Upper lobe of left lung (tissue), 4 donors: Measurements from ENCODE around the gene ARIH1.

Experiments
- EP300 ChIP-seq, 4 donors: sonication (generic); formaldehyde crosslinking; IDR thresholded peaks; one replicate each; pipeline ENCODE4 v1.5.1; 2017; ENCODE audit warnings: antibody characterized with exemption in 4 of 4, control low read depth in 2 of 4
- POLR2A ChIP-seq, 4 donors: fragments of 450-650 bp; IDR thresholded peaks; one replicate each; pipeline ENCODE4 v1.5.1; 2016 to 2017; ENCODE audit warnings: antibody characterized with exemption in 4 of 4, mild to moderate bottlenecking in 2 of 4
- POLR2AphosphoS5 ChIP-seq, 2 donors: sonication (generic); formaldehyde crosslinking; IDR thresholded peaks; one replicate each; pipeline ENCODE4 v1.5.1; 2017; ENCODE audit warnings: antibody characterized with exemption in 2 of 2
- TF ChIP-seq, protein P1 (sequence below), 6 experiments: fragments of 450-650 bp in 4 of 6; fragments of 200-600 bp in 2 of 6; sonication (generic) in 2 of 6; IDR thresholded peaks; one replicate each; pipeline ENCODE4 v1.5.1; 2016 to 2019; ENCODE audit warnings: antibody characterized with exemption in 6 of 6

DNA sequence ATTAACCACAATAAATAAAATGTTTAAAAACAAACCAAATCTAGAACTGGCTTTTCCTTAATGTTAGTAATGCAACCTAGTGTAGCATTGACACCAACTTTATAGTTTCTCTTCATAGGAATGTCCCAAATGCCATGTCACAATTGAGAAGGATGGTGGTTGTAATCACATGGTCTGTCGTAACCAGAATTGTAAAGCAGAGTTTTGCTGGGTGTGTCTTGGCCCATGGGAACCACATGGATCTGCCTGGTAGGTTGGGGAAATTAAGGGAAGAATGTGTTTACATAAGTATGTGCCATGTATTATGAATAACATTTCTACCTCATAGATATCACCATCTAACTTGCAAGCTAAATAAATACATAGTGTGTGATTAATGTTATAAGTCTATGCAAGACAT lies 95.9 kb downstream of the ARIH1 start:
- TF ChIP-seq, protein P1, sequence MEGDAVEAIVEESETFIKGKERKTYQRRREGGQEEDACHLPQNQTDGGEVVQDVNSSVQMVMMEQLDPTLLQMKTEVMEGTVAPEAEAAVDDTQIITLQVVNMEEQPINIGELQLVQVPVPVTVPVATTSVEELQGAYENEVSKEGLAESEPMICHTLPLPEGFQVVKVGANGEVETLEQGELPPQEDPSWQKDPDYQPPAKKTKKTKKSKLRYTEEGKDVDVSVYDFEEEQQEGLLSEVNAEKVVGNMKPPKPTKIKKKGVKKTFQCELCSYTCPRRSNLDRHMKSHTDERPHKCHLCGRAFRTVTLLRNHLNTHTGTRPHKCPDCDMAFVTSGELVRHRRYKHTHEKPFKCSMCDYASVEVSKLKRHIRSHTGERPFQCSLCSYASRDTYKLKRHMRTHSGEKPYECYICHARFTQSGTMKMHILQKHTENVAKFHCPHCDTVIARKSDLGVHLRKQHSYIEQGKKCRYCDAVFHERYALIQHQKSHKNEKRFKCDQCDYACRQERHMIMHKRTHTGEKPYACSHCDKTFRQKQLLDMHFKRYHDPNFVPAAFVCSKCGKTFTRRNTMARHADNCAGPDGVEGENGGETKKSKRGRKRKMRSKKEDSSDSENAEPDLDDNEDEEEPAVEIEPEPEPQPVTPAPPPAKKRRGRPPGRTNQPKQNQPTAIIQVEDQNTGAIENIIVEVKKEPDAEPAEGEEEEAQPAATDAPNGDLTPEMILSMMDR (IDR thresholded peaks at IDR 0.05) = no peak
- TF ChIP-seq POLR2A (IDR thresholded peaks at IDR 0.05) = no peak
- TF ChIP-seq POLR2AphosphoS5 (IDR thresholded peaks at IDR 0.05) = no peak
- no peak for TF ChIP-seq EP300 (IDR thresholded peaks at IDR 0.05)
